Measurements from ENCODE around the gene ARAP1. TPM values are rescaled to one million over a fixed set of nuclear protein-coding genes. Genes with fewer than 3 reads are reported as not detected.
A peak's percentile ranks its signal among the peaks of the same experiment; 100 is the strongest.

The ARAP1 gene
- total RNA-seq, 2 experiments from 2014 or later, result 69.9 to 76.6 TPM

DNA sequence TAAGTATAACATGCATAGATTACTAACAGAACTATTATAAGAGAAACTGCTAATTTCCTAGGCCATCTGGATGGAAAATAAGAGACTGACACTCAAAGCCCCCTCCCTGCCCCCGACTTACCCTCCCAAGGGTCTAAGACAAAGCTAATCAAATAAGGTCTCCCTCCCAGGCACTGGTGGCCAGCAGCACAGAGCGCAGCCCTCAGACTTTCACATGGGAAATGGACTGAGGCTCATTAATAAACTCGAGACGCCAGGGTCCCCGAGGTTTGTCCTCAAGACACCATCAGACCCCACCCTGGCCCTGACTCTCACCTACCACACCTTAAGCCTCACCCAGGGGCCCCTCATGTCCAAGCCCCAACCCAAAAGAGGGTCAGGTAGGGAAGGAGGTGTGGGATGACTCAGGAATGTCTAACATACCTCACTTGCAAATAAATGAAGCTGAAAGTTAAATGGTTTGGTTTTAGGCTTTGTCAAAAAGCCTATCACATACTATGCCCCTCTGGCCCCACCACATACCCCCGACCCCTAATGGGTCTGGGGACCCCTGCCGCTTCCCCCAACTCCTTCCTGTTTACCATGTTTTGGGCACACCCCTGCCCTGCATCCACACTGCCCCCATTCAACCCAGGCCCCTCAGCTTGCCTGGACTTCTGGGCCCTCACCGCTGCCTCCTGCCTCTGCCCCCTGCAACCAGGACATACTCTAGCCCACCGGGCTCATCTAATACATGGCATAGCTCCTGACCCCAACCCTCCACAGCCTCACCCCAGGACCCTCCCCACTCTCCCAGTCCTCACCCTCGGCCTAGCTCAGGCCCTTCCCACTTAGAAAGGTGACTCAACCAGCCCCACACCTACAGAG lies 11.4 kb downstream of the ARAP1 start:
- Mint-ChIP-seq H3K27me3 (no peaks in the 10 kb centered on the region), H3K36me3 (ENCODE audit: low read depth) (peaks cover 4% of the 10 kb centered on the region), H3K4me3 (no peak overlapping the region), H3K4me1 (peaks cover 74% of the 10 kb centered on the region), H3K9me3 (ENCODE audit: low read depth) (no peaks in the 10 kb centered on the region), H3K27ac (peak overlapping the region; percentile 24)
- DNase-seq, result no peak
- POLR2A ChIA-PET, result no interaction called here
- CTCF ChIA-PET, result interaction anchor here (0.6 to 1.1 kb wide), 2 partner anchors 16 to 46 kb away, joined by 3 read pairs; no protein-coding TSS in a partner anchor
- intact Hi-C loops (cut with DNase I, micrococcal nuclease), result no loop called here
- ATAC-seq, result no peak

DNA sequence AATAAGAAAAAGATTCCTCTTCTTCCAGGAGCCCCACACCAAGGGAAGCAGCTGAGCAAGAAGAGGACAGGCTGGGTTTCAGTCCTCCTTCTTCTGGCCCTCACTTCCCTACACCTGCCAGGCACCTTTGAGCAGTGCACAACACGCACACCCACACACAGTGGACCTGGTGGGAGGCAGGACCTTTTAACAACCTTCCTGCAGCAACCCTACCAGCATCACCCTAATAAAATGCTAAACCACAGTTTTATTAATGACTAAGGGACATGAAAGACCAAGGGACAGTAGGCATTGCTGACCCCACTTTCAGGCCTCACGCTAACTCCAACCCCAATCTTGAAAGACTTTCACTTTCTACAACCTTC lies 12.2 kb downstream of the ARAP1 start:
- Mint-ChIP-seq H3K27me3 (no peaks in the 10 kb centered on the region), H3K4me3 (no peak overlapping the region), H3K9me3 (ENCODE audit: low read depth) (no peaks in the 10 kb centered on the region)

DNA sequence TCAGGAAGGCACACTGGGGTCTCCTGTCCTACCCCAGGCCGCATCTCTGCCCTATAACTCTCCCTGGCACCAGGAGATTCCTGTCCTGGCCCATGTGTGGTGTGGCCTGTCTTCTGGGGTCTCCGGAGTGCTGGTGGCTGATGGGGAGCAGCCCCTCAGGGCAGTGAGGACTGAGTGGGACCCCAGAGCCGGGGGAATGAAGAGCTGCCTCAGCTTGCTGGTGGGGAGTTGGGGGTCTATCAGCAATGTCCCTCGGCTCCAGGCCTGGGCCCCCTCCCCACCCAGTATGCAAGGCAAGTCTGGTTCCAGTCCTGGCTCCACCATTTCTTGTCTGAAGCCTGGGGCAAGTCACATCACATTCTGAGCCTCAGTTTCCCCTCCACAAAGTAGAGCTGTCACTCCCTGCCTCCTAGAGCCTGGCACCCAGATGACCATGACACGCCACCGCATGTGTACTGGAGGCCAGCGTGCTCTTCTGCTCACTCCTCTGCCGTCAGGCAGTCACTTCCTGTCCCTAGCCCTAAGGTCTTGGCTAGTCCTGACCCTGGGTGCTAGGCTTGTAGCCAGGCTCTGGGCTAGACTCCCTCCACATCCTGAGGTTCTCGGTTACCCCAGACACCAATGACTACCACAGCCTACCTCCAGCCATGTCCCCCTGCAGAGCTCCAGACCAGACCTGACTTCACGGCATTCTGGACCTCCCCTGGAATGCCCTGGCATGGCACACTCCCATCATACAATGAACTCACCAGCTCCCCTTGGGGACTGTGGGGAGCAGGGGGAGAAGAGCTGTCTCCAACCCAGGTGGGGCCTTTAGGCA lies 12.8 kb downstream of the ARAP1 start:
- Mint-ChIP-seq H3K9me3 (ENCODE audit: low read depth) (no peaks in the 10 kb centered on the region), H3K36me3 (ENCODE audit: low read depth) (peaks cover 4% of the 10 kb centered on the region), H3K27ac (peak overlapping the region; percentile 34), H3K4me3 (no peak overlapping the region), H3K4me1 (peaks cover 73% of the 10 kb centered on the region), H3K27me3 (no peaks in the 10 kb centered on the region)
- ChIA-PET POLR2A (no interaction called here), CTCF (interaction anchor here (1.1 to 1.2 kb wide), 2 partner anchors 14 to 53 kb away, joined by 3 to 4 read pairs; no protein-coding TSS in a partner anchor)
- no peak for ATAC-seq
- DNase-seq, result no peak
- intact Hi-C loops (cut with DNase I, micrococcal nuclease), result no loop called here

More for the DNA sequence above, 12.2 kb downstream of the ARAP1 start:
- ChIA-PET POLR2A (no interaction called here), CTCF (interaction anchor here (1.1 kb wide), 1 partner anchor 15 kb away, joined by 3 read pairs; no protein-coding TSS in a partner anchor)
- no peak for ATAC-seq
- Mint-ChIP-seq H3K4me1 (peaks cover 77% of the 10 kb centered on the region), H3K27ac (peak overlapping the region; percentile 34), H3K36me3 (ENCODE audit: low read depth) (peaks cover 4% of the 10 kb centered on the region)
- no peak for DNase-seq
- intact Hi-C loops (cut with DNase I, micrococcal nuclease), result no loop called here

DNA sequence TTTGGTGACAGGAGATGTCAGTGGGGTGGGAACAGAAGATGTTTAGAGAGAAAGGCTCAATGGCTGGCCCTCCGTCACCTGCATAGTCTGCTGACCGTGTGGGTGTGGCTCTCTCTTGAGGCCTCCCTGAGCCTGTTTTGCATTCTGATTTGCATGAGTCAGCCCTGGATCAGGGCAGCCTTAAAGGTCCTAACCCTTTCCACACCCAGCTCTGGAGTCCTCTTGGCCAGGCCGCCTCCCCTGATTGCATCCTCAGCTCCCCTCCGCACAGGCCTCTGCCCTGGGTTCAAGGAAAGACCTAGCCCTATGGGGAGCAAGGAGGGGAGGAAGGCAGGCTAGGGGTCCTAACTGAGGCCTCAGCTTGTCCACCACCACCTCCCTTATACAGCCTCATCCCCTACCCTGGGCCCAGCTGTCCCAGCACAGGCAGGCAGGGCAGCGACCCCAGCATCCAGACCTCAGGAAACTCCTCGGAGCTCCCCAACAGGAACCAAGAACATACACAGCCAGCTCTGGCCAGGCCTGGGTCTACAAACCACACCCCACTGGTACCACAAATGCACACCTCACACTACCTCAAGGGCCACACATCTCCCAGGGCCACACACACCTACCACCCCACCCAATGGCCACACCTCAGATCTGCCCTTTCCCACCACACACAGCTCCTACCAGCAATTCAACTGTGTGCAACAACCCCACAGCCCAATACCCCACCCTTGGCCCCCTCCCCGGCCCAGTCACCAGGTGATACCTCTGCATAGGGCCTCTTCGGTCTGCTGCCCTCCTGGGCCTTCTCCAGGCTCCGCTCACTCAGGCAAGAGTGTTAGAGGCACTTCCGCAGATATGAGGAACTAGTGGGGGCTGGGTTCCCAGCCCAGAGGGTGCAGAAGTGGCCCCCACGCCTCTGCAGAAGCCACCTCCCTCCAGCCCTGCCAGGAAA lies 13.7 kb downstream of the ARAP1 start:
- Mint-ChIP-seq H3K27me3 (no peaks in the 10 kb centered on the region), H3K4me3 (no peak overlapping the region), H3K36me3 (ENCODE audit: low read depth) (peaks cover 4% of the 10 kb centered on the region), H3K9me3 (ENCODE audit: low read depth) (no peaks in the 10 kb centered on the region), H3K4me1 (peaks cover 66% of the 10 kb centered on the region), H3K27ac (peak overlapping the region; percentile 94)
- ChIA-PET POLR2A (no interaction called here), CTCF (interaction anchor here (0.6 to 1.2 kb wide), 4 partner anchors 8 to 54 kb away, joined by 3 to 4 read pairs (median 3); no protein-coding TSS in a partner anchor)
- DNase-seq, result no peak
- no peak for ATAC-seq
- intact Hi-C loops (cut with DNase I, micrococcal nuclease), result no loop called here

DNA sequence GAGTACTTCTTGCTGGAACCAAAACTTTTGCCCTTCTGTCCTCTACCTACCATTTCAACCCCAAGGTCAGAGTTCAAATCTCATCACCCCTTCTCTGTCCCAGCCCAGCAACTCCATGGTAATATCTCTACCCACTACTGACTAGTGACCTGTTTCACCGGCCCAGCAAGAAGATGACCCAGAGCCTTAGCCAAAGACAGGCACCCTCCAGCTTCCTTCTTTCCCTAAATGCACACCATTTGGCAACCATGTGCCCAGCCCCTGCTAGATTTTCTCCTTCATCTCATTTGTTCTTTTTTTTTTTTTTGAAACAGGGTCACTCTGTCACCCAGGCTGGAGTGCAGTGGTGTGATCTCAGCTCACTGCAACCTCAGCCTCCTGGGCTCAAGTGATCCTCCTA lies 14.9 kb downstream of the ARAP1 start:
- peaks cover 8% of the 10 kb centered on the region for H3K36me3 Mint-ChIP-seq (ENCODE audit: low read depth)
- H3K9me3 Mint-ChIP-seq (ENCODE audit: low read depth), result no peaks in the 10 kb centered on the region
- H3K27me3 Mint-ChIP-seq, result no peaks in the 10 kb centered on the region
- DNase-seq, result no peak
- peak overlapping the region; percentile 94 for H3K27ac Mint-ChIP-seq
- ATAC-seq, result no peak
- POLR2A ChIA-PET, result interaction anchor here (1.8 kb wide), 2 partner anchors 12 to 76 kb away, joined by 4 to 10 read pairs; no protein-coding TSS in a partner anchor
- CTCF ChIA-PET, result interaction anchor here (0.7 to 1.9 kb wide), 6 partner anchors 9 to 57 kb away, joined by 3 to 12 read pairs (median 4); partner anchors contain the start of gene STARD10
- intact Hi-C loops (cut with DNase I, micrococcal nuclease), result loop anchor here in 1 of 2 experiments (2.0 kb wide), 1 partner anchor 15 kb away; the partner anchor contains the start of gene ARAP1
- H3K4me3 Mint-ChIP-seq, result peak overlapping the region; percentile 54
- peaks cover 61% of the 10 kb centered on the region for H3K4me1 Mint-ChIP-seq

DNA sequence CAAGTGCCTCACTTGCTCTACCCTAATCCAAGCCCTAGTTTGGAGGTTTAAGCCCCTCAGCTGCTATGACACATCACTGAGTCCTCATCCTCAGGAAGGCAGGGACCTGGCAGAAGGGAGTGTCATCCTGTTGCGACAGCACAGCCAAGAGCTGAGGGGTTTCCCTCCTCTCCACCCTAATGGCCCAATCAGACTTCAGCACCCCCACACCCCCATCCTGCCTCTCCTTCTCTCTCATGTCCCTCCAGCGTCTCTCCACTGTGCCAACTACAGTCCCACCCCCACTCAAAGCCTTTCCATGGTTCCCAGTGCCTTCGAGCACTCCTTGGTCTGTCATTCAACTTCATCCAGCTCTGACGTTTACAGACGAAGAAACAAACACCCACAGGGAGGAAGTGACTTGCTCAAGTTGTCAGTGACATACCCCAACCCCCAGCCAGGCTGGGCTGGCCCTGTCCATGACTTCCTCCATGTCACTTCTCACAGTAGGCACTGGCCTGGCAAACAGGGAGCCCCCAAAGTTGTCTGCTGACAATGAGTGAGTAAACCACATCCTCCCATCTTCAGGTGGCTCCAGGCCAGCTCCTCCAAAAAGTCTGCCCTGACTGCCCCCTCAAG lies 15.6 kb downstream of the ARAP1 start:
- intact Hi-C loops (cut with DNase I, micrococcal nuclease), result loop anchor here (1.0 to 2.0 kb wide), 5 partner anchors 14 to 78 kb away; partner anchors contain the start of genes ARAP1 (in 2 of the 2), ATG16L2 (in 1 of the 2) and STARD10 (in 1 of the 2)
- ChIA-PET CTCF (interaction anchor here (0.6 to 1.9 kb wide), 14 partner anchors 9 to 166 kb away, joined by 3 to 12 read pairs (median 3); partner anchors contain the start of gene STARD10), POLR2A (interaction anchor here (1.0 to 1.8 kb wide), 4 partner anchors 10 to 77 kb away, joined by 3 to 10 read pairs (median 4); no protein-coding TSS in a partner anchor)
- Mint-ChIP-seq H3K9me3 (ENCODE audit: low read depth) (no peaks in the 10 kb centered on the region), H3K36me3 (ENCODE audit: low read depth) (peaks cover 12% of the 10 kb centered on the region), H3K4me3 (peak overlapping the region; percentile 54), H3K4me1 (peaks cover 54% of the 10 kb centered on the region), H3K27ac (peak overlapping the region; percentile 94), H3K27me3 (no peaks in the 10 kb centered on the region)
- DNase-seq, result peak; percentile 84
- ATAC-seq, result peak; percentile 92

DNA sequence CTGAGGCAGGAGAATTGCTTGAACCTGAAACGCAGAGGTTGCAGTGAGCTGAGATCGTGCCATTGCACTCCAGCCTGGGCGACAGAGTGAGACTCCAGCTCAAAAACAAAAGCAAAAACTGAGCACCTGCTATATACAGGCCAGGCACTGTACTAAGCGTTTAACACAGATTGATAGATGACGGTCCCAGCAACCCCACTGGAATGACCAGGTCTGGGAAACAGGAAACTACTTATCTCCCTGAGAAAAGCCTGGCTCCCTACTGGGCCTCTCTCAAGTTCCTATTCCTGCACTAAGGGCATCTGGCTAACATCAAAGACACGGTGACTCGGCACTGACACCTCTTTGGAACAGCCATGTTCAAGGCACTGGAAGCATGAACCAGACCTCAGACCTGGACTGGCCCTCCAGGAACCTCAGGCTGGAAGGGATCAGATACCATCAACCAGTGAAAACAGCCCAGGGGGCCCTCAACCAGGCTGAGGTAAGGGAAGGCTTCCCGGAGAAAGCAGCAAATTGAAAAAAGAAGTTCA lies 16.6 kb downstream of the ARAP1 start:
- no peaks in the 10 kb centered on the region for H3K9me3 Mint-ChIP-seq (ENCODE audit: low read depth)
- H3K4me1 Mint-ChIP-seq, result peaks cover 44% of the 10 kb centered on the region
- DNase-seq (no peak), ATAC-seq (no peak)
- peaks cover 21% of the 10 kb centered on the region for H3K36me3 Mint-ChIP-seq (ENCODE audit: low read depth)
- H3K27ac Mint-ChIP-seq, result peak overlapping the region; percentile 83
- intact Hi-C loops (cut with DNase I, micrococcal nuclease), result loop anchor here (1.0 to 2.0 kb wide), 5 partner anchors 13 to 79 kb away; partner anchors contain the start of genes ARAP1 (in 2 of the 2), ATG16L2 (in 1 of the 2) and STARD10 (in 1 of the 2)
- H3K27me3 Mint-ChIP-seq, result no peaks in the 10 kb centered on the region
- no peak overlapping the region for H3K4me3 Mint-ChIP-seq
- CTCF ChIA-PET, result interaction anchor here (0.6 to 1.9 kb wide), 3 partner anchors 57 to 167 kb away, joined by 3 to 7 read pairs (median 3); no protein-coding TSS in a partner anchor
- POLR2A ChIA-PET, result interaction anchor here (1.0 to 1.8 kb wide), 4 partner anchors 10 to 81 kb away, joined by 3 to 10 read pairs (median 4); no protein-coding TSS in a partner anchor

DNA sequence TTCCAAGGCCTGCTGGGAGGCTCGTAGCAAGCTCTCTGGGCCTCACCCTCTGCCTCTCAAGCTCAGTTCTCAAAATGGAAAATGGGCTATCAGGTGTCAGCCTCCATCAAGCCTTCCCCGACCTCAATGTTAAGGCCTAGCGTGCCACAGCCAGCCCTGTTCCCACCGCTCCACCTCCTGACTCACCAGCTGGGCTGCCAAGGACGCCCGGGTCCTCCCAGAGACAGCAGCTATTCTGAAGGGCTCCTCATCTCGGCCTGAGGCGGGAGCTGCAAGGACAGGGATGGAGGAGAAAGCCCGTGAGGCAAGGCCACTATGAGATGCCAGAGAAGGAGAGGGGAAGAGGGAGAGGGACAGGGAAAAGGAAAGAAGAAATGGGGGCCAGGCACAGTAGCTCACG lies 19.9 kb downstream of the ARAP1 start:
- intact Hi-C loops (cut with DNase I, micrococcal nuclease), result no loop called here
- H3K4me3 Mint-ChIP-seq, result no peak overlapping the region
- H3K4me1 Mint-ChIP-seq, result peaks cover 16% of the 10 kb centered on the region
- no peak for DNase-seq
- no peaks in the 10 kb centered on the region for H3K9me3 Mint-ChIP-seq (ENCODE audit: low read depth)
- peak overlapping the region; percentile 48 for H3K27ac Mint-ChIP-seq
- no peak for ATAC-seq
- no peaks in the 10 kb centered on the region for H3K27me3 Mint-ChIP-seq
- CTCF ChIA-PET, result interaction anchor here (0.5 to 6.0 kb wide), 5 partner anchors 10 to 445 kb away, joined by 3 to 36 read pairs (median 3); partner anchors contain the start of gene STARD10
- peaks cover 19% of the 10 kb centered on the region for H3K36me3 Mint-ChIP-seq (ENCODE audit: low read depth)
- POLR2A ChIA-PET, result no interaction called here

DNA sequence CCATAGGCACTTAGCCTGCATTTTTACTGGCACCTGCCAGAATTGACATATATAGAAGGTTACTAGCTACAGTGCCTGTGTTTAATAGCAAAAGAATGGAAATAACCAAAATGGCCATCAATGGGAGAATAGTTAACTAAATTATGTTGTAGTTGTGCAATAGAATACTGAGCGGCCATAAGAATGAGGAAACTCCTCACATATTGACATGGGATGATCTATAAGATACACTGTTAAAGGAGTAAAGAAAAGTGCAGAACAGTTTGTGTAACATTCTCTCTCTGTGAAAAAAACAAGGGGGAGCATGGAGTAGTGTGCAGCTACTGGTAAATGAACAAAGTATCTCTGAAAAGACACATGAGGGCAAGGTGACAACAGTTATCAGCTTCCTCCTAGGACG lies 21.5 kb downstream of the ARAP1 start:
- Mint-ChIP-seq H3K27me3 (no peaks in the 10 kb centered on the region), H3K4me3 (no peak overlapping the region), H3K9me3 (ENCODE audit: low read depth) (no peaks in the 10 kb centered on the region), H3K36me3 (ENCODE audit: low read depth) (peaks cover 18% of the 10 kb centered on the region), H3K27ac (no peak overlapping the region), H3K4me1 (peaks cover 3% of the 10 kb centered on the region)
- ChIA-PET POLR2A (no interaction called here), CTCF (interaction anchor here (0.5 to 6.0 kb wide), 3 partner anchors 63 to 100 kb away, joined by 3 to 36 read pairs (median 3); partner anchors contain the start of gene STARD10)
- ATAC-seq (no peak), DNase-seq (no peak)
- intact Hi-C loops (cut with DNase I, micrococcal nuclease), result no loop called here

All from activated CD4-positive, alpha-beta T cell treated with anti-CD3 and anti-CD28 coated beads for 36 hours (primary cell).